SJSA1 (cell line): ENCODE measurements around the gene PPHLN1. TPM values are rescaled to one million over a fixed set of nuclear protein-coding genes. Genes with fewer than 3 reads are reported as not detected.

ENCODE experiments used
- DNase-seq, 2 experiments: peaks; one replicate each; pipeline ENCODE4 v3.0.0-alpha.2; 2015 to 2020; ENCODE audit warnings: low spot score in 2 of 2, low read depth in 1 of 2
- H3K27ac ChIP-seq: fragments of 250-450 bp; sonication (Bioruptor Pico); 2 replicates; pipeline ENCODE4 v1.5.1; 2020; ENCODE audit warnings: mild to moderate bottlenecking, moderate library complexity
- H3K27me3 ChIP-seq: fragments of 250-450 bp; sonication (Bioruptor Pico); replicated peaks from 2 replicates; pipeline ENCODE4 v1.5.1; 2020; ENCODE audit warnings: mild to moderate bottlenecking, moderate library complexity
- H3K36me3 ChIP-seq: fragments of 250-450 bp; sonication (Bioruptor Pico); 2 replicates; pipeline ENCODE4 v1.5.1; 2020; ENCODE audit warnings: mild to moderate bottlenecking
- H3K4me1 ChIP-seq: fragments of 250-450 bp; sonication (Bioruptor Pico); replicated peaks from 2 replicates; pipeline ENCODE4 v1.6.1; 2021; ENCODE audit warnings: mild to moderate bottlenecking
- H3K4me3 ChIP-seq: fragments of 250-450 bp; sonication (Bioruptor Pico); 2 replicates; pipeline ENCODE4 v1.5.1; 2020; ENCODE audit warnings: mild to moderate bottlenecking
- H3K9me3 ChIP-seq: fragments of 250-450 bp; sonication (Bioruptor Pico); replicated peaks from 2 replicates; pipeline ENCODE4 v1.5.1; 2020; ENCODE audit warnings: mild to moderate bottlenecking
- total RNA-seq: library from RNA; depleted of rRNA; stranded (reverse); fragments of >200 nt; shearing (Covaris generic); gene quantifications from 2 replicates; pipeline ENCODE4 v1.2.3, GENCODE V29; 2014

PPHLN1 gene
- total RNA-seq, 1 experiment from 2014 or later, result 94.3 TPM

- Histone ChIP-seq H3K27ac (no peak overlapping the region), H3K4me1 (peaks cover 14% of the 10 kb centered on the region), H3K9me3 (no peaks in the 10 kb centered on the region), H3K27me3 (no peaks in the 10 kb centered on the region), H3K36me3 (peaks cover 9% of the 10 kb centered on the region; the same call in 1 of the 2 replicates), H3K4me3 (no peak overlapping the region)
- no peak for DNase-seq
Observed at GRCh38 chr12:42473561-42473960, 147.6 kb downstream of the PPHLN1 start.

GRCh38 chr12:42474391-42474790 lies 148.4 kb downstream of the PPHLN1 start:
- Histone ChIP-seq H3K4me1 (peaks cover 18% of the 10 kb centered on the region), H3K4me3 (no peak overlapping the region), H3K27me3 (no peaks in the 10 kb centered on the region), H3K9me3 (no peaks in the 10 kb centered on the region), H3K36me3 (peaks cover 1% of the 10 kb centered on the region; the same call in 1 of the 2 replicates), H3K27ac (no peak overlapping the region)
- no peak for DNase-seq

- H3K4me3 ChIP-seq, result no peak overlapping the region
- H3K27ac ChIP-seq, result no peak overlapping the region
- H3K36me3 ChIP-seq, result no peaks in the 10 kb centered on the region; the same call in 1 of the 2 replicates
- no peaks in the 10 kb centered on the region for H3K27me3 ChIP-seq
- DNase-seq, result no peak
- no peaks in the 10 kb centered on the region for H3K9me3 ChIP-seq
- H3K4me1 ChIP-seq, result peaks cover 18% of the 10 kb centered on the region
Observed at GRCh38 chr12:42475106-42475505, 149.1 kb downstream of the PPHLN1 start.

DNA sequence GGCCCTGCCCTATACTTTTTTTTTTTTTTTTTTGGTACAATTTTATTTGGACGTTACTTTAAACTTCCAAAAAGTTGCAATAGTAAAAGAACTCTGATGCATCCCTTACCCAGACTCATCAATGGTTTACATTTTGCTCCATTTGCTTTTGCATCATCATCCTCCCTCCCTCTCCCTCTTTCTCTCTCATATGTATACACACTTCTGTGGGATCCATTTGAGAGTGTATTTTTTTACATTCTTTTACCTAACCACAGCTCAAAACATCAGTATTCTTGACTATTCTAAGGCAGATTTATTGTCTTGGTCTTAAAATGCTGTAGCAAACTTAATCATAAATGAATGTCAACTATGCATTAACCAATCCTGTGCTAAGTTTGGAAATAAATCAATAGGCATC lies 152.0 kb downstream of the PPHLN1 start:
- Histone ChIP-seq H3K9me3 (no peaks in the 10 kb centered on the region), H3K27me3 (no peaks in the 10 kb centered on the region), H3K27ac (no peak overlapping the region), H3K36me3 (peaks cover under 1% of the 10 kb centered on the region; the same call in 1 of the 2 replicates), H3K4me1 (peaks cover 18% of the 10 kb centered on the region), H3K4me3 (no peak overlapping the region)
- peak in 1 of 2 experiments; percentile 26 for DNase-seq

GRCh38 chr12:42481368-42481767 lies 155.4 kb downstream of the PPHLN1 start:
- H3K36me3 ChIP-seq, result peaks cover 8% of the 10 kb centered on the region
- no peak overlapping the region for H3K4me3 ChIP-seq
- H3K9me3 ChIP-seq, result no peaks in the 10 kb centered on the region
- H3K4me1 ChIP-seq, result peaks cover 36% of the 10 kb centered on the region
- no peaks in the 10 kb centered on the region for H3K27me3 ChIP-seq
- DNase-seq, result no peak
- no peak overlapping the region for H3K27ac ChIP-seq

DNA sequence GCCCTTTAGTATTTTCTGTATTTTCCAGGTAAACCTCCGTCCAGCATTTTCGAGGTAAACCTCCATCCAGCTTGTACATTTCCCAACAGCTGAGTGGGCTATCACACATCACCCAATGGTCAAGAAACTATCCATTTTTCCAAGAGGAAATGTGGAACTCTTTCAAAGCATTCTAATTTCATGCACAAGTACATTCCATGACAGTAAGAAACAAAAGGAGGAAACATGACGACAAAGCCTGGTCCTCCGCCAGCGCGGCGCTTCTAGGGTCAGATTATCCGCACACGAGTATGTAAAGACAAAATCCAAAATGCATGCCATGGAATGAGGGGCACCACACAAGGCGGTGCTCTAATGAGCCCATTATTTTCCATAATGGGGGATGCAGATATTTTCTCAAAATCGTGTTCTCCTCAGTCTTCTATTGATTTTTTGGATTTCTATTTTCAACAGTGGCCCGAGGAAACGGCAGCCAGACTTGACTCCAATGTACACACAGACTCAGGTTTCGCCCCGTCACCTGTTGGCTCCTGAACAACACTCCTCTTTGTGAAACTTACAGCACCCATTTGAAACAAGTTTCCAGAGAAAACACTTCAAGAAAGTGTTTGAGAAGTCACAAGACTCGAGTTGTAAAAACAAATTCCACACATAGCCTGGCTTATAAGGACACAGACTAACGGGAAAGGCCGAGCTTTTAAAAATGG lies 156.2 kb downstream of the PPHLN1 start:
- Histone ChIP-seq H3K9me3 (no peaks in the 10 kb centered on the region), H3K4me3 (peak overlapping the region; percentile 74), H3K36me3 (peaks cover 8% of the 10 kb centered on the region), H3K4me1 (peaks cover 36% of the 10 kb centered on the region), H3K27ac (no peak overlapping the region; the same call in 1 of the 2 replicates), H3K27me3 (no peaks in the 10 kb centered on the region)
- DNase-seq, result no peak

DNA sequence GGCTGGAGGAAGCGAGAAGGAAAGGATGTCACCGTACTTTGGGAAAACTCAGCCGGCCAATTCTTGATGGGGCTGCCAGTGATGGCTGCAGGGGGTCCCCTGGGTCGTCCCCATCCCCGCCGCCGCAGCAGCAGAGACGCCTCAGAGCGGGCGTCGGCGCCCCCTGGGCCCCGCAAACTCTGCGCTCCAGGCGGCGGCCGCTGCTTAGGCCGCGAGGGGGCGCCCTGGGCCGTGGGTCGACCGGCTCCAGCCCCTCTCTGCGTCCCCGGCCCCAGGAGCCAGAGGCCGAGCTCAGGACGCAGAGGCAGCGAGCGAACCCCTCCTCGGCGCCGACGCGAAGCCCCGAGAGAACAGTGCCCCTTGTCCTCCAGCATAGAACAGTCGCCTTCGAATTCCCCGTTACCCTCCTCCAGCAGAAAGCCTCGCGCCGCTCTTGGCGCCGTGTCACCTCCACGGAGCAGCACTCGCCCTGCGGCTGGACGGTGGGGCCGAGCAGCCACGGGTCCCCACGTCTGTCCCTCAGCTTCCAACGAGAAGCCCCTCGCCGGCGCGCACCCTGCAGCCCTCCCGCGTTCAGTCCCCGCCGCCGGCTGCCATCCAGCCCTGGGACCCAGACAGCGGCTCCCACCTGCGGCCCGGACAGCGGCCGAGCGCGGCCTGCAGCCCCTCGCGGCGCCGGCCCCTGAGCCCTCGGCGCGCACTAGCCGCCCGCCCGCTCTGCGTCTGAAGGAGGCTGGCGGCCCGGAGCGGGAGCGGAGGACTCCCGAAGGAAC lies 157.0 kb downstream of the PPHLN1 start:
- DNase-seq, result peak; percentile 70 to 86
- peak overlapping the region; percentile 74 for H3K4me3 ChIP-seq
- H3K27me3 ChIP-seq, result no peaks in the 10 kb centered on the region
- no peaks in the 10 kb centered on the region for H3K9me3 ChIP-seq
- H3K36me3 ChIP-seq, result peaks cover 8% of the 10 kb centered on the region
- H3K4me1 ChIP-seq, result peaks cover 31% of the 10 kb centered on the region
- peak overlapping the region; percentile 48 for H3K27ac ChIP-seq

- Histone ChIP-seq H3K4me1 (peaks cover 26% of the 10 kb centered on the region), H3K27me3 (no peaks in the 10 kb centered on the region), H3K36me3 (peaks cover 8% of the 10 kb centered on the region), H3K4me3 (peak overlapping the region; percentile 74), H3K9me3 (no peaks in the 10 kb centered on the region), H3K27ac (peak overlapping the region; percentile 48)
- peak; percentile 42 to 69 for DNase-seq
Observed at GRCh38 chr12:42483521-42483790, 157.5 kb downstream of the PPHLN1 start.

DNA sequence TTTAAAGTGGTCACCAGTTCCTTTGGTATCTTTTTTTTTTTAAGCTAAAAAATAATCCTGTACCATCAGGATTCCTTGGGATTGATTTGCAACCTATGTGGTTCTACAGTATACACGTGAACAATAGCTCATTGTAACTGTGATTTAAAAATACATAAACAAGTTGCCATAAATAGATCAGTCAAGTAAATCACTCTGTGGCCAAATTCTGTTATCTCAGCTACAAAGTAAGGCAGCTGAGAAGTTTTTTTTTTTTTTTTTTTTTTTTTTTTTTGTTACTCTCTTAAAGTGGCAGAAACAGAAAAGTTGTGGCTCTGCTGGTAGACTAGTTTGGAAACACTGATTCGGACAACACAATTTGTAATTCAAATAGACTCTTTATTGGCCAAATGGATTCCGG lies 159.0 kb downstream of the PPHLN1 start:
- peaks cover 21% of the 10 kb centered on the region for H3K4me1 ChIP-seq
- H3K27ac ChIP-seq, result no peak overlapping the region
- H3K36me3 ChIP-seq, result peaks cover 8% of the 10 kb centered on the region
- H3K9me3 ChIP-seq, result no peaks in the 10 kb centered on the region
- H3K4me3 ChIP-seq, result no peak overlapping the region
- peak in 1 of 2 experiments; percentile 58 for DNase-seq
- no peaks in the 10 kb centered on the region for H3K27me3 ChIP-seq

DNA sequence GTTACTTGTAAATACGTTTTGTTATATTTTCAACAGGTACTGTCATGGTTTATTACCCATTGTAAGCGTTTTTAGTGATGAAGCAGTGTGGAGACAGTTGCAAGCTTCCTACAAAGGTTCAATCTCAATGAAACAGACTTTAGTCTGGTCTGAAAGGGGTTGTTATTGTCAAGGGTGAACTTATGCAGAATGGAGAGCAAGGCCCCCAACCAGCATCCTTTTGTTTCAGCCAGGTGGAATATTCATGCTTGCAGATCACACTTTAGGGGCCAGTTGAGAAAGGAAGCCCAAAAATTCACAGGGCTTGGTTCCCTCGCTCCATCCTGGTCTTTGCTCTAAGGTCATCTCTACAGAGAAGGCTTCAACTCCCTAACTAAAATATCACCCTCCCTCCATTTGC lies 159.9 kb downstream of the PPHLN1 start:
- DNase-seq, result no peak
- Histone ChIP-seq H3K4me1 (peaks cover 21% of the 10 kb centered on the region), H3K9me3 (no peaks in the 10 kb centered on the region), H3K36me3 (peaks cover 8% of the 10 kb centered on the region), H3K4me3 (no peak overlapping the region), H3K27me3 (no peaks in the 10 kb centered on the region), H3K27ac (no peak overlapping the region)

DNA sequence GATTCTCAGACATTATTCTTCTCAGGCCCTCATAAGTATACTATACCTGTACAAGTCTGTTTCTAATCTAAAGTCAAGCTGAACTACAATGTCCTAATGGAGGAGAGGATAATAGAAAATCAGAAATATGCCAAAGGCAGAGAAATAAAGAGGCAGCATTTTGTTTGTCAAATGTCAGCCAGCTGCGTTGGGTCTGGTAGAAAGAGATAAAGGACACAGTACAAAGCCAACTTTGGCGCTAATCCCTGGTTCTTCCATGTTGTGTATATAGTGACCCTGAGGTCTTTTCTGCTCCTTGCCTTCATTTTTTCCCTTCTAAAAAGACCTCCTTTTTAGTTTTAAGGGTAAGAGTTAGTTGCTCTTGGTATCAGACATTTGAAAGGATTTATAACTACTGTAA lies 160.4 kb downstream of the PPHLN1 start:
- Histone ChIP-seq H3K27ac (no peak overlapping the region), H3K27me3 (no peaks in the 10 kb centered on the region), H3K36me3 (peaks cover 8% of the 10 kb centered on the region), H3K9me3 (no peaks in the 10 kb centered on the region), H3K4me1 (peaks cover 21% of the 10 kb centered on the region), H3K4me3 (no peak overlapping the region)
- DNase-seq, result no peak

GRCh38 chr12:42490261-42490842 lies 164.4 kb downstream of the PPHLN1 start:
- Histone ChIP-seq H3K27ac (no peak overlapping the region), H3K4me3 (no peak overlapping the region), H3K9me3 (no peaks in the 10 kb centered on the region)

More at GRCh38 chr12:42490261-42490842, 164.4 kb downstream of the PPHLN1 start:
- Histone ChIP-seq H3K36me3 (no peaks in the 10 kb centered on the region), H3K4me1 (peaks cover 5% of the 10 kb centered on the region), H3K27me3 (no peaks in the 10 kb centered on the region)
- DNase-seq, result no peak
